NCI-H2227 (cell line): ENCODE data around the gene FUT2.
"Not testable (repeated sequence)": the region's sequence is repeated elsewhere in the genome, so short reads cannot be mapped to it uniquely, and the experiment has no call there.

Source experiments
- DNase-seq: peaks from one replicate; lab custom pipeline; 2025; ENCODE audit not compliant: unreplicated experiment; lab: John Stamatoyannopoulos, UW

Gene FUT2

GRCh38 chr19:48695743-48696352 lies at the start of gene FUT2:
TSS of gene FUT2 (plus strand) at chr19:48695971. CDS start at chr19:48702957, 6,986 bp downstream.
- DNase-seq = no peak

- peak; percentile 92 for DNase-seq
Measured at GRCh38 chr19:48646001-48646721, 49.6 kb upstream of the FUT2 start, which contains the start of gene CA11. TSS of gene CA11 (minus strand) at chr19:48646187. CDS start at chr19:48645632, 555 bp downstream.

GRCh38 chr19:48646722-48647216 lies 49.0 kb upstream of the FUT2 start:
- no peak for DNase-seq

GRCh38 chr19:48648134-48648533 lies 47.6 kb upstream of the FUT2 start:
- DNase-seq = no peak

GRCh38 chr19:48650974-48651682 lies 44.6 kb upstream of the FUT2 start:
- DNase-seq = no peak

- DNase-seq = no peak
Measured at GRCh38 chr19:48651683-48652048, 44.1 kb upstream of the FUT2 start.

GRCh38 chr19:48654299-48655059 lies 41.3 kb upstream of the FUT2 start:
- peak; percentile 48 for DNase-seq

GRCh38 chr19:48656840-48657474 lies 38.8 kb upstream of the FUT2 start:
- DNase-seq = no peak

- DNase-seq = not testable (repeated sequence)
Measured at GRCh38 chr19:48657828-48658227, 37.9 kb upstream of the FUT2 start.

GRCh38 chr19:48658483-48658882 lies 37.3 kb upstream of the FUT2 start:
- DNase-seq = no peak

- DNase-seq = no peak
Measured at GRCh38 chr19:48659768-48660167, 36.0 kb upstream of the FUT2 start.

- peak; percentile 67 for DNase-seq
Measured at GRCh38 chr19:48660852-48661710, 34.7 kb upstream of the FUT2 start.

GRCh38 chr19:48661711-48662090 lies 34.1 kb upstream of the FUT2 start:
- no peak for DNase-seq

GRCh38 chr19:48663667-48664066 lies 32.1 kb upstream of the FUT2 start:
- DNase-seq = no peak

- DNase-seq = no peak
Measured at GRCh38 chr19:48664476-48664875, 31.3 kb upstream of the FUT2 start.

GRCh38 chr19:48665786-48666185 lies 30.0 kb upstream of the FUT2 start:
- no peak for DNase-seq

GRCh38 chr19:48668332-48668731 lies 27.4 kb upstream of the FUT2 start:
- DNase-seq = no peak

- DNase-seq = no peak
Measured at GRCh38 chr19:48668761-48669160, 27.0 kb upstream of the FUT2 start.

GRCh38 chr19:48669903-48670668 lies 25.7 kb upstream of the FUT2 start:
- DNase-seq = no peak
